SK-N-MC (cell line): Measurements from ENCODE around the gene C16orf92.

Source experiments
- EZH2 ChIP-seq: fragments of 200-600 bp; sonication (generic); IDR thresholded peaks from one replicate; pipeline ENCODE4 v1.6.1; 2017; ENCODE audit warnings: antibody characterized with exemption
- POLR2AphosphoS5 ChIP-seq: IDR thresholded peaks from 2 replicates; pipeline ENCODE4 v1.6.1; 2012; ENCODE audit warnings: mild to moderate bottlenecking, low read depth, low read length, borderline replicate concordance

DNA sequence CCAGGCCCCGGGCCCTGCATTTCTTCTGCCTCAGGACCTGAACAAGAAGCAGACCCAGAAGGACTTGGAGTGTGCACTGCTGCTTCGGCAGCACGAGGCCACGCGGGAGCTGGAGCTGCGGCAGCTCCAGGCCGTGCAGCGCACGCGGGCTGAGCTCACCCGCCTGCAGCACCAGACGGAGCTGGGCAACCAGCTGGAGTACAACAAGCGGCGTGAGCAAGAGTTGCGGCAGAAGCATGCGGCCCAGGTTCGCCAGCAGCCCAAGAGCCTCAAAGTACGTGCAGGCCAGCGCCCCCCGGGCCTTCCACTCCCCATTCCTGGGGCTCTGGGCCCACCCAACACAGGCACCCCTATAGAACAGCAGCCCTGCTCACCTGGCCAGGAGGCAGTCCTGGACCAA is 36.8 kb upstream of the C16orf92 start:
- TF ChIP-seq POLR2AphosphoS5 (no peak), EZH2 (no peak)
